ENCODE measurements around the gene ARID1A. TPM values are rescaled to one million over a fixed set of nuclear protein-coding genes. Genes with fewer than 3 reads are reported as not detected.
A peak's percentile ranks its signal among the peaks of the same experiment; 100 is the strongest.

Gene ARID1A
- total and polyA plus RNA-seq, 9 of the 15 experiments (the other 6 are each of a cell fraction or from before 2014, with no cell fraction given), result 8.3 to 88.3 (median 22.5) TPM

DNA sequence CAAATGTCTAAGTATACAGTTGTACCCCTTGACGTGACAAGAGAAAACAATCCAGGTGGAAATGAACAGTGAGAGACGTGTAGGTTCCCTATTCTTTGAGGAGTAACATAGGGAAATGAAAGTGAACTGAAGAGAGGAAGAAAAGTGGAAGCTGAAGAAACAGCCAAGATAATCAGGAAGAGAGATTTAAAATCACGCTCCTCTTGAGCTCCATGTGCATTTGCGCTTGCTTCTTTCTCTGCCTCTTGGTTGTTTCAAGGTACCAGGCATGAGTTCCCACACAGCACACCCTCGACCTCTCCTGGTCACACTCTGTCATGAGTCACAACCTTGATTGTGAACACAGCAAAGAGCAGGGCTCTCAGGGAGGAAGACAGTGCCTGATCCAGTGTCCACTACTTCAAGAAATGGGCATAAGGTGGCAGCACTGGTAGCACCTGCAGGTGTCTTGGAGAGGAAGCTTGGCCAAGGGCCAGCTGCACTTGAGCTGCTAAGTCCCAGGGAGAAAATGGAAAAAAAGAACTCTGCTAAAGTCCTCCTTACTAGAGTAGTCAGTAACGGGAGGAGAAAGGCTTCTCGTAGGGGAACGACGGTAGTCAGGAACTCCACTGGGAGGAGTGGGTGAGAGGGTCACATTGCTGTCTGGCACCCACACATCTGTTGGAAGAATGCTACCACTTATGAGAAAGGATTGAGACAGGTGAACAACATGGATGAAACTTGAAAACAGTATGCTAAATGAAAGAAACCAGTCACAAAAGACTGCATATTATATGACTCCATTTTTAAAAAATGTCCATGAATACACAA, 18.3 kb upstream of the ARID1A start (continued):
- TF ChIP-seq, protein P1, sequence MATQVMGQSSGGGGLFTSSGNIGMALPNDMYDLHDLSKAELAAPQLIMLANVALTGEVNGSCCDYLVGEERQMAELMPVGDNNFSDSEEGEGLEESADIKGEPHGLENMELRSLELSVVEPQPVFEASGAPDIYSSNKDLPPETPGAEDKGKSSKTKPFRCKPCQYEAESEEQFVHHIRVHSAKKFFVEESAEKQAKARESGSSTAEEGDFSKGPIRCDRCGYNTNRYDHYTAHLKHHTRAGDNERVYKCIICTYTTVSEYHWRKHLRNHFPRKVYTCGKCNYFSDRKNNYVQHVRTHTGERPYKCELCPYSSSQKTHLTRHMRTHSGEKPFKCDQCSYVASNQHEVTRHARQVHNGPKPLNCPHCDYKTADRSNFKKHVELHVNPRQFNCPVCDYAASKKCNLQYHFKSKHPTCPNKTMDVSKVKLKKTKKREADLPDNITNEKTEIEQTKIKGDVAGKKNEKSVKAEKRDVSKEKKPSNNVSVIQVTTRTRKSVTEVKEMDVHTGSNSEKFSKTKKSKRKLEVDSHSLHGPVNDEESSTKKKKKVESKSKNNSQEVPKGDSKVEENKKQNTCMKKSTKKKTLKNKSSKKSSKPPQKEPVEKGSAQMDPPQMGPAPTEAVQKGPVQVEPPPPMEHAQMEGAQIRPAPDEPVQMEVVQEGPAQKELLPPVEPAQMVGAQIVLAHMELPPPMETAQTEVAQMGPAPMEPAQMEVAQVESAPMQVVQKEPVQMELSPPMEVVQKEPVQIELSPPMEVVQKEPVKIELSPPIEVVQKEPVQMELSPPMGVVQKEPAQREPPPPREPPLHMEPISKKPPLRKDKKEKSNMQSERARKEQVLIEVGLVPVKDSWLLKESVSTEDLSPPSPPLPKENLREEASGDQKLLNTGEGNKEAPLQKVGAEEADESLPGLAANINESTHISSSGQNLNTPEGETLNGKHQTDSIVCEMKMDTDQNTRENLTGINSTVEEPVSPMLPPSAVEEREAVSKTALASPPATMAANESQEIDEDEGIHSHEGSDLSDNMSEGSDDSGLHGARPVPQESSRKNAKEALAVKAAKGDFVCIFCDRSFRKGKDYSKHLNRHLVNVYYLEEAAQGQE (IDR thresholded peaks at IDR 0.05; ENCODE audit: borderline replicate concordance), result peak; percentile 94
- TF ChIP-seq, protein P1 (CRISPR knock-in tag; IDR thresholded peaks at IDR 0.05; ENCODE audit: low read depth), result no peak
- no peak for TF ChIP-seq NFE2L1 (tag; IDR thresholded peaks at IDR 0.05; ENCODE audit: borderline replicate concordance, low read depth)
- TF ChIP-seq ZNF12 (CRISPR knock-in tag; IDR thresholded peaks at IDR 0.05), result no peak
- 0 out of 2 replicates have a peak, but pooled peaks have one; percentile 4 for TF ChIP-seq SIN3B (IDR thresholded peaks at IDR 0.05; ENCODE audit: low read depth)
- peak; percentile 49; the same call in 1 of the 2 replicates for TF ChIP-seq TCF3 (CRISPR knock-in tag; IDR thresholded peaks at IDR 0.05)
- TF ChIP-seq JUN (IDR thresholded peaks at IDR 0.05; ENCODE audit: borderline replicate concordance, low read depth, low read length), result peak; percentile 68
- TF ChIP-seq JUN (CRISPR knock-in tag; IDR thresholded peaks at IDR 0.05; ENCODE audit: borderline replicate concordance), result no peak

All from K562 (cell line).